Measurements from ENCODE around the gene SNAPC1. TPM values are rescaled to one million over a fixed set of nuclear protein-coding genes. Genes with fewer than 3 reads are reported as not detected.
"Not testable (repeated sequence)": the region's sequence is repeated elsewhere in the genome, so short reads cannot be mapped to it uniquely, and the experiment has no call there.

Gene SNAPC1
- polyA plus RNA-seq, 4 donors, result 12.1 to 17.2 (median 14.4) TPM

DNA sequence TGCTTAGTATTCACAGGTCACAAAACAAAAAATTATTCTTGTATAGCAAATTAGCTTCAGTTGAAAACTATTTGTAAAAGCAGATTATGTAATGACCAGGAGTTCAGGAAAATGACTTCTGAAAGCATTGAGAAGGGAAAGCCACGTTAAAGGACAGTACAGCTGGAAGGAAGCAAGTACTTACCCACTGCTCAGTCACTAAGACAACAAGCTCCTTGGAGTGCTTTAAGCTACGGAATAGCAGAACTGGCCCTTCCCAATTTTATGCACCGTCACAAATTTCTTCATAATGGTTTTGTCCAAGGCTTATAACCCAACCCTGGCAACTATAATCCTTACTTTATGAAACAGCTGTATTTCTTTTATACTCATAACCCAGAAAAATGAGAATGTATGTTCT is 13.0 kb upstream of the SNAPC1 start:
- DNase-seq (ENCODE audit: low read depth in 4 of 4, low spot score in 3 of 4), result no peak

DNA sequence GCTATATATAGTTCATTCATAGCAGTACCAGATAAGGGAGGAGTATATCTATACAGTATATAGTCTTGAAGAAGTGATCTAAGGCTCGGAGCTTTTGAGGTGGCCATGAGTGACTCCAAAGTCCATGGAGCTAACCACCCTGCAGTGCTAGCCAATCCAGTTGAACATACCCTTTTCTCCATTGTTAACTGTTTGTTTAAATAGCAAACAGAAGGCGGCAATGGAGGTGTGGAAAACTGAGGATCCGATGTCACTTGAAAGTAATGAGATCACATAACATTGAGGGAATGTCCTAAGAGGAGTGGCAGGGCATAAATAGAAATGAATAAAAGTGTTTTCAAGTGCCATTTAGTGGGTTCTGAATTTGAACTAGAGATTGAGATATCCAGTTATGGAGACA is 12.4 kb upstream of the SNAPC1 start:
- DNase-seq (ENCODE audit: low read depth in 4 of 4, low spot score in 3 of 4), result no peak

DNA sequence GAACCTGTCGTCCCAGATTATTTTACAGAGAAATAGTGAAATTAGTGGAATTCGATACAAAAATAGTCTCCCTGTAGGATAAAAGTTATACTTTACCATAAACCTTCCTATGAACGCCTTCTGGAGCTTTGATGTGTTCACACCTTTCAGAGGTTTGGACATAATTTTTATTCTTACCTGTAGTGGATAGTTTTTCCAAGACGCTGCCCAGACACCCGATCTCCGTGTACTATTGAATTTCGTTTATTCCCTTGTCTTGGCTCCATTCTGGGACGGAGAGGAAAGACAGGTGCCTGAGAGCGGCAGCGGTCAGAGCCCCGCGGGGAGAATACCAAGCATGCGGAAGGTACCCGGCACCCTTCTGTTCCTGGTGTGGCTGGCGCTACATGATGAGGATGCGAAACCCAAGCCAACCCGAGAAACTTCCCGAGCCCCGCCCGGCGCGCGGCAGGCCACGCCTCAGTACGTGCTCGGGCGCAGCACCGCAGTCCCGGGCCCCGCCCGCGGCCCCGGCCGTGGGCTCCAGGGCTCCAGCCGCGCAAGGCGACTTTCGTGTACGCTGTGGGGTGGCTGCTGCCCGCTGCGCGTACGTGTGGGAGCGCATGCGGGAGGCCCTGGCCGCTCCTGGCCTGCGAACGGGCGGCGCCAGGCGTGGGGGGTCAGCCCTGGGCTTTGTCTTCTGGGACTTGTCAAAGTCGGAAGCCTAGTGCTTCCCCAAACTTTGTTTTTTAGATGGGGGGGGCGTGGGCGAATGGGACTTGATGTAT is 11.3 kb upstream of the SNAPC1 start:
- peak in 3 of 4 donors; percentile 36 to 54 (median 45) for DNase-seq (ENCODE audit: low read depth in 4 of 4, low spot score in 3 of 4)

DNA sequence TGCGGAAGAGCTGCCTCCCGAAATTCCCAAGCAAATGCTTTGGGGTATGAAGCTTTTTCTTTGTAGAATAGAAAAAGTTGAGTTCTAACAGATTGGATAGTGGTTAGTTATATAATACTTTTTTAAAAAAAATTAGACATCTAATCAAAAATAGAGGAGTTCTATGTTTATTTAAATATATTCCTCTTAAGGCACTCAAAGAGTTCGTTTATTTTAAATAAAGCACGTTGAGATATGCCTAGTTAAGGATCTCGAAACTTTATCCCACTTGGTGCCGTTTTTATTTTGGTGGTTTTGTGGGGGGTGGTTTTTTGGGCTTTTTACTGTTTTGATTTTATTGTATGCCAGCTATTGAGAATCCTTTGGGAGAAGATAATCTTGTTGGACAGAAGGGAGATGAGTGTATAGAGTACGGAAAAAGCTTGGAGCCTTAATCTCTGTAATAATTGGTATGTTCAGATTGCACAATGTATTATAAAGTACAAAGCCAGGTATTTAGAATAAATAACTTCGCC is 10.7 kb upstream of the SNAPC1 start:
- DNase-seq (ENCODE audit: low read depth in 4 of 4, low spot score in 3 of 4), result no peak

DNA sequence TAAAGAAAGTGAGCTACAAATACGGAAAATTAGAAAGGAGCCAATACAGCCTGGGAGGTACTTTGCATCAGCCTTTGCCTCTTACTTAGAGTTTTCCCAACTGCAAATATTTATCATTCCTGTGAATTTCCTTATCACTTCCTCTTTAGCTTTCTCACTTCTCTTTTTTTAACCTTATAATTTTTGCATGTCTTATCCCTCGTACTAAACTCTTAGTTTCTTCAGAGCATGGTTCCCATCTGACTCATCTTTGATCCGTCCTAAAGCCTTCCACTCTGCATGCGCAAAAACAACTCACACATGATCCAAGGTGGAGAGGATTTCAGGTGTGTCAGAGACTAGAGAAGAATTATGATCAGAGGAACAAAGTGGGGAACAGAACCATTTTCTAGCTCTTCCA is 9.6 kb upstream of the SNAPC1 start:
- no peak for DNase-seq (ENCODE audit: low read depth in 4 of 4, low spot score in 3 of 4)

DNA sequence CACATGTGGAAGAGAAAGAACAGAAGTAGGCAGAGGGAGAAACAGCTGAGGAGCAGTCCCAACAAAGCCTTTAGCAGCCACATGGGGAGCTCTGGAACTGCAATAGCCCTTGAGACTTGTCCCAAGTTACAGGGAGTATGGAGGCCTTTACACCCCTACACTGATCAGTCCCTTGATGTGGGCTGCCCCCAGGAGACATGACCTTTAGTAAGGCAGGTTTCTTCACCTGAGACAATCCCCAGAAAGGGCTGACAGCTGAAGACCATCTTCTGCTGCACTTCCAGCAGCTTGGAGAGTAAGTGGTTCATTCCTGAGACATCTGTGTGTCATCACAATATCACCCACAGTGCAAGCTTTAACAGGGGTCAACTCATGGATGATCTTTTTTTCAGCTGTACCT is 8.6 kb upstream of the SNAPC1 start:
- DNase-seq (ENCODE audit: low read depth in 4 of 4, low spot score in 3 of 4), result no peak

DNA sequence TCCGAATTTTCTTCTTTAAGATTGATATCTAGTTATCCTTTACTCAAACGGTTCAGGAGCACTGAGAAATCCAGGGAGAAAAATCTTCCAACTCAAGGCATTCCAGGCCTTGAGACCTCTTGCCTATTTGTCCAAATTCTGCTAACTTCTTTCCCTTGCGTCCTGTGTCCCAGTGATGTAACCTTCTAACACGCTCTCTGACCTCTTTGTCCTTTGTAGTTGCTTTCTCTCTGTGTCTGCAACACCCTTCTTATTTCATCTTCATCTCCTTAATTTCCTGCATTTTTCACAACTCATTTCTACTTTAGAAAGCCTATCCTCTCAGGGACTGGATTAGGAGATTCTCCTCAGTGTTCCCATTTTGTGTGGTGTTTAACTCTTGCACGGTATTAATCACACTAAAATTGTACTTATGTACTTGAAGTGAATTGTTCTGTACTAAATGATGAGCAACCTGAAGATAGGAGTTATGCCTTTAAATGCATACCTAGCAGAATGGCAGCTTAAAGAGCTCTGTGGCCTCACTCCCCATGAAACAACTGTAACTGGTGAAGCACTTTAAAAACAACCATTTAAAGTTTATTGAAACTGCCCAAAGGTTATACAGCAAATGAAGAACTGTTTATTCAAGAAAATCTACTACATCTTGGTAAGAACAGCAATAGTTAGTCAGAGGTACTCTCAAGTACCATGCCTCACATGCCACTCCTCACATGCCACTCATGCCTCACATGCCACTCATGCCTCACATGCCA is 7.4 kb upstream of the SNAPC1 start:
- DNase-seq (ENCODE audit: low read depth in 4 of 4, low spot score in 3 of 4), result no peak

DNA sequence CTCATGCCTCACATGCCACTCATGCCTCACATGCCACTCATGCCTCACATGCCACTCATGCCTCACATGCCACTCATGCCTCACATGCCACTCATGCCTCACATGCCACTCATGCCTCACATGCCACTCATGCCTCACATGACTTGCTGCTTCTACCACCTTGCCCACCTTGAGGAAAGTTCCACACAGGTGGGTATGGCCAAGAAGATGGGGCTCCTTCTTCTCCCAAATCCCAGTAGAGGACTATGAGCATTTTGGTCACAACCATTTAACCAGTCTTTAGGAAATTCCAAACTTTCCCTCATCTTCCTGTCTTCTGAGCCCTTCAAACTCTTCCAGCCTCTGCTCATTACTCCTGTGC is 6.9 kb upstream of the SNAPC1 start:
- DNase-seq (ENCODE audit: low read depth in 4 of 4, low spot score in 3 of 4), result not testable (repeated sequence)

DNA sequence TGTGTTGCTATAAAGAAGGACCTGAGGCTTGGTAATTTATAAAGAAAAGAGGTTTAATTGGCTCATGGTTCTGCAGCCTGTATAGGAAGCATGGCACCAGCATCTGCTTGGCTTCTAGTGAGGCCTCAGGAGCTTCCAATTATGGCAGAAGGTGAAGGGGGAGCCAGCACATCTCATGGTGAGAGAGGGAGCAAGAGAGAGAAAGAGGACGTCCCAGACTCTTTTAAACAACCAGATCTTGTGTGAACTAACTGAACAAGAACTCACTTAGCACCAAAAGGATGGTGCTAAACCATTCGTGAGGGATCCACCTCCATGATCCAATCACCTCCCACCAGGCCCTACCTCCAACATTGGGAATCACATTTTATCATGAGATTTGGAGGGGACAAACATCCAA is 6.1 kb upstream of the SNAPC1 start:
- DNase-seq (ENCODE audit: low read depth in 4 of 4, low spot score in 3 of 4), result no peak

DNA sequence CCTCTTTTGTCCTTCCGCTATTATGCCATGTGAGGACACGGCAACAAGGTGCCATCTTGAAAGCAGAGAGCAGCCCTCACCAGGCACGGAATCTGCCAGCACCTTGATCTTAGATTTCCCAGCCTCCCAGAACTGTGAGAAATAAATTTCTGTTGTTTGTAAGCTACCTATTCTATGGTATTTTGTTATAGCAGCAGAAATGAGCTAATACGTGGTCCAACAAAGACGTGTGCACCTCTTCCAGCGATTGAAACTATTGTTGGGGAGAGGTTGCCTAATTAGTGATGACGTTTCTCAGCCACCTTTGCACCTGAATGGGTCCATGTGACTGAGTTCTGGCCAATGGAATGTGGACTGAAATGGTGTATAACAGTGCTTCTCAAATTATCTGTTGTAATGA is 2.3 kb upstream of the SNAPC1 start:
- DNase-seq (ENCODE audit: low read depth in 4 of 4, low spot score in 3 of 4), result no peak

DNA sequence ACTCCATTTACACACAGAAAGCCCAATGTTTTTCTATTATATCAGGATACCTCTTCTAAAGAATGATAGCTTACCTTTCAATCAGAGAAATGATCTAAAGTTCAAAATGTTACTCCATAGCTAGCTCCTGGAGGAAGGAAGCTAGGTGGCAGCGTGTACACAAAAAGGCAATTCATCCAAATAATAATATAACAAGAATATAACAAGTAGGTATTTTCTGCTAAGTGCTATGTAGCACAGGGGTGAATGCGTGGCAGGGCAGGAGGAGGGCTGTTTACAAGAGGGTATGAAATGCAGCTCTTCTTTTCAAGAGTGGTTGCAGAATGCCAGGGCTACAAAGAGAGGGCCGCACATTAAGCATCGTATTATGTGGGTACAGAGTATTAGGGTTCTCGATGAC is 663 bp upstream of the SNAPC1 start:
- DNase-seq (ENCODE audit: low read depth in 4 of 4, low spot score in 3 of 4), result no peak

DNA sequence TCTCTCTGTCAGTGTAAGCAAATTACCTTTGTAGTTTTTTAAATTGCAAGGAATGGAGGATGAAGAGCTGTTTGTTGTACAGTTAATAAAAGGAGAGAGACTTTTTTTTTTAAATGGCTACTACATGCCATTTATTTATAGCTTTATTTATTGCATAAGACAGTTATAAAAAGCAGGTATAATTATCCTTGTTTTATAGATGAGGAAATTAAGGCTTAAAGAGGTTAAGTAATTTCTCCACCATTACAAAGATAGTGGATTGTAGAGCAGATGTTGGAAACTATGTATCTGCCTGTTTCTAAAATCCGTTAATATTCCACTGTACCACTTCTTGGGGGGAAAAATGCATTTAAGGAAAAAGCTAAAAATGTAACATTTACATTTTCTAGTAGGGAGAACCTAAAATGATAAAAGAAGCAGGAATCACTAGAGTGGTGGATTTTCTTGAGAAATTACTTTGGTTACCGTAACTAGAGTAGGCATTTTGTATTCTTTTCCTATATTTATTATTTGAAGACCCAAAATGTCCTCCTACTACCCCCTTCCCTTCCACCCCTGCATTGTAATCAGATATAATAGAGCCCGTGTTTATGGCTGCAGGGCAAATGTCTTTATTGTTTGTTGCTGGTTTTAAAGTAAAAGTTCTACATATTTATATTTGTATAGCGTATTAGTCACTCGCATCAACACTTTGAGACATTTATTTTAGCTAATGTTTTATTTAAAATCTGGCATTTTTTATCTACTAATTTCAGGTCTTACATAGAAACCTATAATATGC is 2.3 kb downstream of the SNAPC1 start:
- DNase-seq (ENCODE audit: low read depth in 4 of 4, low spot score in 3 of 4), result no peak

DNA sequence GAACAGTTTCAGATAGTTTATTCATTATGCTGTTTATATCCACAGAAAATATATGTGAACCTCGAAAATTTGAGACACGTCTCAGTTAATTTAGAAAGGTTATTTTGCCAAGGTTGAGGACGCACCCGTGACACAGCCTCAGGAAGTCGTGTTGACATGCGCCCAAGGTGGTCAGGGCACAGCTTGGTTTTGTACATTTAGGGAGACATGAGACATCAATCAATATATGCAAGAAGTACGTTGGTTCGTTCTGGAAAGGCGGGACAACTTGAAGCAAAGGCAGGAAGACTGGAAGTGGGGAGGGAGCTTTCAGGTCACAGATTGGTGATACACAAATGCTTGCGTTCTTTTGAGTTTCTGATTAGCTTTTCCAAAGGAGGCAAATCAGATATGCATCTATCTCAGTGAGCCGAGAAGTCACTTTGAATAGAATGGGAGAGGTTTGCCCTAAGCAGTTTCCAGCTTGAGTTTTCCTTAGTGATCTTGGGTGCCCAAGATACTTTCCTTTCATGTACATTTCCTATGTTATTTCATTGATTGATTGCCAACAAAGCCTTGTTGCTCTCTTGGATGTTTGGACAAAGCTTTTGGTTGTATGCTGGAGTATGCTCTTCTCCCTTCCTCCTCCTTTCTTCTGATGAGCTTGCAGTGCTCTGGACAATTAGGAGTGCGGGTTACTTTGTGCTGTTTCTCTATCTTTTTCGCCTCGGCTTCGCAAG is 3.2 kb downstream of the SNAPC1 start:
- no peak for DNase-seq (ENCODE audit: low read depth in 4 of 4, low spot score in 3 of 4)

DNA sequence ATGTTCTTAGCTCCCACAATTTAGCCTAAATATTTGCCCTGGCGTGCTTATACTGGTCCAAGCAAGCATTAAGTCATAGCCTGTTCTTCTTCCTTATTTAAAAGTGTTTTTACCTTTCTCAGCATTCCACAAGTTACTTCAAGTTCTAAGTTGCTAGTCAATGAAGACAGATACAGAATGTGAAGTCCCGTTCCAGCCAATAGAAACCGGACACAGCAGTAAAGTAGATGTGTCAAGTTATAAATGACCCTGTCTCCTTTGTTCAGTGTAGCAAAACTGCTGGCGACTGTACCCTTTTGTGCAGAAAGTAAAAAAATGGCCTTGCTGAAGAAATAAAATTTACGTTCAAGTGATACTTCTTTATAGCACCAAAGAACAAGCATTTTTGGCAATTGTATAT is 3.9 kb downstream of the SNAPC1 start:
- DNase-seq (ENCODE audit: low read depth in 4 of 4, low spot score in 3 of 4), result no peak

DNA sequence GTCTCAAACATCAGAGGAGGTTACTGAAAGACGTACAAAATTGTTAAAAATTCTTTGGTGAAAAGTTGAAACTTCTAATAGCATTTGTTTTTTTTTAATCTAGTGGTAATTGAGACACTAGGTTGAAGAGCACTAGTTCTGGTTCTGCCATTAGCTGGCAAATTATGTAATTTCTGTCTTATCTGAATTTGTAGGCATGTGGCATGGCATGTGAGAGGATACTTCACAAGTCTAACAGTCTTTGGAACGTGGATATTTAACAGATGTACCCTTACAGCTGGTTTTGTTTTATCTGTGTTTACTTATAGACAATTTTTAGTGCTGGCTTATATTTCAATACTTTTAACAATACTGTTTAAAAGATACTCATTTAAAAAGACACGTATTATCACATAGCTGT is 6.0 kb downstream of the SNAPC1 start:
- DNase-seq (ENCODE audit: low read depth in 4 of 4, low spot score in 3 of 4), result no peak

DNA sequence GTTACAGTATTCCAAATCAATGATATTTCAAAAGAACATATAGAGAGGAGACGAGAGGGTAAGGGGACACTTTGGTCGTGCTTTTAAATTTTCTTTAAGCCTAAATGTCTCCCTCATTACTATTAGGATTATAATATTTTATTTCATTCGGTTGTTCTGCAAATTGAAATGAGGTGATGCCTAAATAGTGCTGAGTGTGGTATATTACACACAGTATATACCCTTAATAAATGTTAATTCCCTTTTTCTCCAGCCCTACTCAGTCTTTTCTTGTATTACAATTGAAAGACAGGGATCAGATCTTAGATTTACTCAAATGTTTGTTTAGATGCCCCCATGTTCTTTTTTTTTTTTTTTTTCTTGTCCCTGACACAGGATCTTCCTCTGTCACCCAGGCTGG is 7.7 kb downstream of the SNAPC1 start:
- DNase-seq (ENCODE audit: low read depth in 4 of 4, low spot score in 3 of 4), result no peak

DNA sequence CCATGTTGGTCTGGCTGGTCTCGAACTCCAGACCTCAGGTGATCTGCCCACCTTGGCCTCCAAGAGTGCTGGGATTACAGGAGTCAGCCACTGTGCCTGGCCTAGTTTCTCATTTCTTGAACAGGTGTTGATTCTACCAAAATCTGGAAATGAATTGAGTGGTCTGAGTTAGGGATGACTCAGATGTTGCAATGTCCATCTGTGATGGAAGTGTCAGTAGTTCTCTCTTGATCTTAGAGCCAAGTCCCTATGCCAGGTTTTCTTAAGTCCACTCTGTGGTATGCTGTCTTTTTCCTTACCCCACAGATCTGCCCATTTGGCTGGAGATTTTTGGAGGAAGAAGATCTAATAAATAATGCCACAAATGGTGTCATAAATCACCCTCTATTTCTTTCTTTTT is 12.6 kb downstream of the SNAPC1 start:
- no peak for DNase-seq (ENCODE audit: low read depth in 4 of 4, low spot score in 3 of 4)

DNA sequence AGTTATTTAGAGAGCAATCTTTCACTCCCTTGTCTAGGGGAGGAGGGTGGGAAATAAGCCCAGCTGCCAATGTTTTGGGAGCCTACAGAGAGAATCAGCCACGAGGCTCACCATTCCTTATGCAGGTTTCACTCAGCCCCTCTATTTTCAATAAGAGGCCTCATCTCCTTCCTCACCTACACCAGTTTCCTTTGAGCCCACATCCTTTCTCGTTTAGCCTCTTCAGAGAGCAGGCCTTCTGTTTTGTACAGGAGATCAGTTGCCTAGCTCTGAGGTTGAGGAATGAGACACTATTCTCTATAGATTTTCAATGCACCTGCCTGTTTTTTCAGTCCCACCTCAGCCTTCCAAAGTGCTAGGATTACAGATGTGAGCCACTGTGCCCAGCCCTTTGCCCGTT is 17.9 kb downstream of the SNAPC1 start:
- no peak for DNase-seq (ENCODE audit: low read depth in 4 of 4, low spot score in 3 of 4)

DNA sequence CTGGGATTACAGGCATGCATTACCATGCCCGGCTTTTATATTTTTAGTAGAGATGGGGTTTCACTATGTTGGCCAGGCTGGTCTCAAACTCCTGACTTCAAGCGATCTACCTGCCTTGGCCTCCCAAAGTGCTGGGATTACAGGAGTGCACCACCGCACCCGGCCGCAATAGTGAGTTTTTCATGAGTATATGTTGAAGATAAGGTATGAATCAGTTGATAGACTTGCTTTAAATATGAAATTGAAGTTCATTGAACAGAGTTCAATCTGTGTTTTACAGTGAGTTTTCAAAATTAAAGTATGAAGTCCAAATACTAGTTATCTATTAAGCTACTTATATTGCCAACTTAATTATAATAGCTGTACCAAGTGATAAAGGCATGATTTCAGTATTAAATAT is 35.1 kb downstream of the SNAPC1 start:
- no peak for DNase-seq (ENCODE audit: low read depth in 4 of 4, low spot score in 3 of 4)

DNA sequence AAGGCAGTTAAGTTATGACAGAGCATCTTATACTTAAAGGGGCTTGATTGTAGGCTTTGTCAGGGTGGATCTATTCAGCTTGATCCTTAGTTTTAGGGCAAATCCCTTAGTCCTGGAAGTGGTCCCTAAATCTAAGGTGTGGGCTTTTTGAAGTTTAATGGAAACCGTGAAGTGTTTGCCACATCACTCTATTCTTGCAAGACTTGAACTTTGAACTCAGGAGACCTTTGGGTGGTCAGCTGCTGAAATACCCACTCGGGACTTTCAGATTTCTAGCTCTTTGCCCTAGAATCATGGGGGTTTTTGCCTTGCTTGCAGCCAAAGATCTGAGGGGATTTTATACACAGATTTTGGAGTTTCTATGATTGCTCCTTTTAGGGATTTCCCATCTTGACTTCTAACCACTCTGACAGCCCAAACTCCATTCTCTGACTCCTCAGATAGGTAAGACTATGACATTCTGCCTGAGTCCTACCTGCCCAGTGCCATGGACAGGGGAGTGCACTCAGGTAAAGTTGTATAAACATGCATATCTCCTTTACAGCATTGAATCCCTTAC is 39.9 kb downstream of the SNAPC1 start:
- no peak for DNase-seq (ENCODE audit: low read depth in 4 of 4, low spot score in 3 of 4)

Measured in right renal pelvis (tissue), 4 donors.